NCI-H2107 (cell line): Measurements from ENCODE around the gene BCAS1.
"Not testable (repeated sequence)": the region's sequence is repeated elsewhere in the genome, so short reads cannot be mapped to it uniquely, and the experiment has no call there.

ENCODE experiments used
- DNase-seq: peaks from one replicate; lab custom pipeline; 2025; lab: John Stamatoyannopoulos, UW

The BCAS1 gene

DNA sequence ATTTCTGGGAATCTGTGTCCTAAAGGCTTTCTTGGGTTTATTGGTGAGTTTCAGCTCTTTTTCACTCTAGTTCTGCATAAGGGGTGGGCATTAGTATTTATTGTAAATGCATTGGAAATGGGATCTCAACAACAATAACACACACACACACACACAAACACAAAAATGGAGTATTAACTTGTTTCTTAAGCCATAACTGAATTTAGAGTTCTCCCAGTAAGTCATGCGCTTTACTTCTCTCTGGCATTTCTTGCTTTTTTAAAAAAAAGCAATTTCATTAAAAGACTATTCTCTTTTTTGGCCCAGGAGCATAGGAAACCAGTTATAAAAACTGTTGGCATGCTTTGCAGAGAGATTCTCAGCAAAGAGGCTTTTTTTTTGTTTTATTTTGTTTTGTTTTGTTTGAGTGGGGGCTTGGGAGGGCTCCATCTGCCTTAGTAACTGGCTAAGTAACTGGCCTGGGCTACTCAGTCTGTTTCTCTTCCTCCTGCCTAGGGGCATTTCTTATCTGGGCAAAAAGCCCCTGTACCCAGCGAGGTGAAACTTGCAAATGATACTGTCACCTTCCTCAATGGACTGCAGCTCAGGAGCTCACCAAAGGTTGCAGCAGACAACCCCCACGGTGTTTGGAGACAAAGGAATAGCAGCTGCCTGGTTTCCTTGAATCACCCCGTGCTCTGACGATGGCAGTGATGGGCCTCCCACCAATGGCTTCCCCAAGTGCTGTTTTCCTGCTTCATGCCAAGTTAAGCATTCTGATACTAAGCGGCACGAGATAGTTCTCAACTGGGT lies 128.5 kb downstream of the BCAS1 start:
- peak; percentile 14 for DNase-seq

DNA sequence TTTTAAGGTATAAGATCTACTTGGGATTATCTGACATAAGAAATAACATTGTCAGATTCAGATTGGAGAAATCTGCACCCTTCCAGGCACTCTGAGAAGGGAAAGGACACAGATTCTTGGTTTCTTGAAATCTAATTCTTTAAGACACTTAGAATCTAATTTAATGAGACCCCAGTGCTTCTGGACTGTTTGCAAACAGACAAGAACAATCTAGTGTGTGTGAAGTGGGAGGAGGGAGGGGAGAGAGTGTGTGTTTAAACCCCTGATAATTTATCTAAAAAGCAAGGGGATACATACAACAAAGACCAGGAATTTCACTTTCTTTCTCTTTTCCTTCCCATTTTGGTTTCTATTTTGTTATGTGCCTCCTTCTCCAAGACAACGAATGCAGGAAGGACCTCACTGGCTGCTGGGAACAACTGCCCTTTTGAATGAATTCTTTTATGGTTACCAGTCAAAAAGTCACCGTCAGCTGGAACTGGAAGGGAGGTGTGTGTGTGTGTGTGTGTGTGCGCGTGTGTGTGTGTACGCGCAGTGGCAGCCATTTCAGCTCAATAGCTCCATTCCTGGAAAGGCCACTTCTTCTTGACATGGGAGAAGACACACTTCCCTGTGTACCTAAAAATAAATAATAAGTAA lies 129.4 kb downstream of the BCAS1 start:
- DNase-seq: peak; percentile 55

DNA sequence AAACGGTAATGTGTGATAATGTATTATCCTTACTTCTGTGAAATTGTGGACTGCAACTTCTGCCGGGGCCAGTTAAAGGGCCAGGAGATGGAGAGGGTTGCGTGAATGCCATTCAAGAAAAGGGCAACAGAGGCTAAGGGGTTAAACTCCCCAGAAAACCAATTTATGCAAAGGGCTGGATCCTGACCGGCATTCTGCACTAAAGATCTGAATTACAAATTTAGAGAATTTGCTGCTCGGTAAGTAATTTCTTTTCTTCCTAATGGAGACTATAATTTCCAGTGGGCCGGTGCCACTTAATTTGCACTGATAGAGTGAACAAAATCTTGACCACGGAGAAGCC lies 130.1 kb downstream of the BCAS1 start:
- DNase-seq: no peak

DNA sequence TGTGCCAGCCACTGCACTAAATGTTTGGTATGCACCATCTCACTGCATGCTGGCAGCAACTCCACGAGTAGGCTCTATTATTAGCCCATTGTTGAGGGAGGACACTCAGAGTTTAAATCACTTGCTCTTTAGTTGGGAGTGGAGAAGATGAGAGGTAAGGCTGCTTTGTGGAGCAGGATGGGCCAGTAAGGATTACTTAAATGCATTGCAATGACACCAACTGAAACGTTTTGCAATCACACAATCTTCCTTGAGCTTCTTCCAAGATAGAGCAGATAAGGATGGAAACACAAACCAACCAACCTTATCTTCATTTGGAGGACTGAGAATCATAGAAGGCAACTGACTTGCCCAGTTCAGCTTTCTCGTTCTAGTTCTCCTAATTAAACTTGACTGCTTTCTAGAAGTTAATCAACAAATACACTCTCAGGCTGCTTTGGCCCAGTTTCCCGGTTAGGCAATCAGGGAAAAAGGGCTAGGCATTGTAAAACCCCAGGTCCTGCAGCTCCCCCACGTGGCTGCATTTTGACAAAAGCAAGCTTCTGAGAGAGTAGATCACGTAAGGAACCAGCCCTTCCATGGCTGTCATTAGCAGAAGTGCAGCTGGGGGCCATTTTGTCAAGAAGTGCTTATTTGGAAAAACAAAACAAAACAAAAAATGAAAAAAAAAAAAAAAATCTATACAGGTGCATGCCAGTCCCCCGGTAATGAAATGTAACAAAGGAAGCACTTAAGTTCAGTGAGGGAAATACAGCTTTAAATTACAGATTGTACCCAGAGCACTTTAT lies 130.6 kb downstream of the BCAS1 start:
- DNase-seq: peak; percentile 93

DNA sequence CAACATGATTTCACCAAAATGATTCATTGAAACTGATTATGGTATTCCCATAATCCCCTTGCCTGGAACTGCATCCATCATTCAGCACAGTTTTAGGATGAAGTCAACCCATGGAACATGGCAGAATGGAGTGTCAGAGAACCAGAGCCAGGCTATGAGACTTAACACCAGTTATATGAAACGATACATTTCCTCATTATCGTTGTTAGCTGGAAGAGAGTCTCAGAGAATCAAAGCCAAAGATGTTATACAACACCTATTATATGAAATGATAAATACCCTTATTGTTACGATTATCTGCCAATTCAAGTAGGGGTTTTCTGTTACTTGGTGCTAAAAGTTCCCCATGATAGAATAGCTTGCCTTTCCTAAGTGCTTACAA lies 131.2 kb downstream of the BCAS1 start:
- DNase-seq: no peak

DNA sequence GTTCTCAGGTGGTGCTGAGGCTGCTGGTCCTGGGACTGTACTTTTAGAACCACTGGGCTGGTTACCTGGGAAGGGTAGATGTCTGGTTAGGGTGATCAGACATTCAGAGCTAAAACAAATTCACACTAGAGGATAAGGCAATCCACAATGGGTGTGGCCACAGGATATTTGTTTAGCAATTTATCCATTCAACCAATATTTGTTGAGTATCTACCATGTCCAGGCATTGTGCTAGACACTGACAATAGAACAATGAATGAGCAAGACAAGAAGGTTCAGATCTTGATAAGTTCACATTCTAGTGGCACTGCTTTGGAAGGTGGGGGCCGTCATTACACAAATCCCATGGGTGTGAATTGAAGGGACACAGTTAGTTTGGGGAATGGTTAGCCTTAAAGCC lies 131.7 kb downstream of the BCAS1 start:
- no peak for DNase-seq

DNA sequence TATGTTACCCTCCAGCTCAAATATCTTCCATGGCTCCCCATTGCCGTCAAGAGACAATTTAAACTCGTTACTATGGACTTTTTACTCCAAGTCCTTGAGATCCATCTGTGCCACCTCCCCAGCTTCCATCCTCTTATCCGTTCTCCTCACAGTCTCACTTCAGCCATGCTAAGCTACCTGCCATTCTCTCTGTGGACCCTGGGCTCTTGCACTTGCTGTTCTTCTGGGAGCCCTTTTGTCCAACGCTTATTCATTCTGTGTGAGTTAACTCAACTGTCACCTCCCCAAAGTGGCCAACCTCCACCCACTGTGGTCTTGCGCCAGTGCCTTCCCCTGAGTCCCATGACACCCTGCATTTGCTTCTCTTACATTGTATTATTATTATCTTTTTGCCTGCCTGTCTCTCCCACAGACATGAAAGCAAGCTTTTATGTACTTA lies 132.4 kb downstream of the BCAS1 start:
- no peak for DNase-seq

DNA sequence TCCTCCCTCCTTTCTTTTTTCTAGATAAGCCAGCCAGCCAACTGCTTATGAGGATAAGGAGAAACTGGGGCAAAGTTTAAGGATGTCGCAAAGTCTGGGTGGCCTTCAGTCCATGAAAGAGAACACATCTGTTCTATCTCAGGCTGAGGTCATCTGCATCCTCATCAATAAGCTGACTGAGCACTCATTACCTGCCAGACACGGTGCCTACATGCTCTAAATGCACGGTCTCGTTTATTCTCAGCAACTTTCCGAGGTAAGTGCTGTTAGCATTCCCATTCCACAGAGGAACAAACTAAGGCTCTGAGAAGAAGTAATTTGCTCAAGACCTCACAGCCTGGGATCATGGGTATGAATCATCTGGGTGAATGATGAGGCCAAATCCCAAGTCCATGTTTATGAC lies 133.1 kb downstream of the BCAS1 start:
- no peak for DNase-seq

DNA sequence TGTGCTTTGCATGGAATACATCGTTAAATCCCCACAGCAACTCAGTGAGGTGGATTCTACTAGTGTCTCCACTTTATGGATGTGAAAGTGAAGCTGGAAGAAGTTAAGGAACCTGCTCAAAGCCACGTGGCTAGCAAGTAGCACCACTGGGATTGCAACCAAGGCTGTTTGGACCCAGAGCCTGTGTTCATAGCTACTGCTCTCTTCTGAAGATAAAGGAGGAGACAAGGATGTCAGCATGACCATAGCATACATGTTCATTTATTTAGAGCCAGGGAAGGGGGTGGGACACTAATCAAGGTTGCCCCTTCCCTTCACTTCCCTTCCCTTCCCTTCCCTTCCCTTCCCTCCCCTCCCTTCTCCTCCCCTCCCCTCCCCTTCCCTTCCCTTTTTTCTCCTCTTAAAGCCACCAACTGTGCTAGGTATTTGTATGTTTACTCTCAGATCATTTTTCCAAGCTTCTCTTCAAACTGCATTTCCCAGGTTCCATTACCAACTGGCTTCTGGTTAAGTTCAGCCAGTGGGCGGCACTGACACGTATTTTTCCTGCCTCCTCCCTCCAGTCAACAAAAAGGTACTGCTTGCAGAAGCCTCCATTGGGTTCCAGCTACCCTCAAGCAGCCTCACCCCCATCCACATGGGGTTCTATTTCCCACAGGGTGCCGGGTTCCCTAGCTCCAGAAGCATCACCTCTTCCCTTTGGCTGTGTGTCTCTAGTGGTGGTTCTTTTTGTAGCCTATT lies 134.9 kb downstream of the BCAS1 start:
- no peak for DNase-seq

DNA sequence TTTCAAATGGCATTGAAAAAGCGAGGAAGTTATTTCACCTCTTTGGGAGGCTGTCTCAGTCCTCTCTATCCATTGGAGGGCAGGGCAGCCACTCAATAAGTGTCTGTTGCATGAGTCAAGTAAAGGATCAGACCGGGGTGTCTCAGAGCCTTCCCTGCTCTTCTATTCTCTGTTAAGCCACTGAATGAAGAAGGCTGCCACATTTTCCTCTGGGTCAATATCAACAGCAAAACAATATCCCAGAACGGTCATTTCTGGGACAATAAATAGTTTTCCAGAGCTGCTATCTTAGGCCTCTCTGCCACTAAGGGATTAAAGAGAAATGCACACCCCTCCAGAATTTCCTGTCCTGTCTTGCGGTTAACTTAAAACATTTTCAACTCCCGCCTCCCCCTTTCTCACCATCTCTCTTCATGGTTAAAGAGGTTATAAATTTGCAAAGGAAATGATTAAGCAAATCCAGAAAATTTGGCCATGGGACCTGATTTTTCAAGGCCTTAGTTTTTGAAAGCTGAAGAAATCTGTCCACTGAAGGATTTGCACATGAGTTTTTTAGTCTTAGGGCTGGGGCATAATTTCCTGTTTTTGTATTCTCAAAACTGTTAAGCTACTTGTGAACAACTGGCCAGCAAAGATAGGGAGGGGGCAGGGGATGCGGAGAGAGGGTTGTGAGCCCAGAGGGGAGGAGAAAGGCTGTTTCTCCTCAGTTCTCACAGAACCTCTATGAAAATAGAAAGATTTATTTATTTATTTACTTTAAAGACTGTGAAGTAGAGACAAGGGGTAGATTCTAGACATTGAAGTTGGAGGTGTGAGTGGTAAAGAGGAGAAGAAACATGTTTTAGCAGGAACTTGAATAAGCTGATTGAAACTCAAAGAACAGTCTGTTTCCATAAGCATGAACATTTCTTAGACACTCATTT lies 135.7 kb downstream of the BCAS1 start:
- DNase-seq: no peak

DNA sequence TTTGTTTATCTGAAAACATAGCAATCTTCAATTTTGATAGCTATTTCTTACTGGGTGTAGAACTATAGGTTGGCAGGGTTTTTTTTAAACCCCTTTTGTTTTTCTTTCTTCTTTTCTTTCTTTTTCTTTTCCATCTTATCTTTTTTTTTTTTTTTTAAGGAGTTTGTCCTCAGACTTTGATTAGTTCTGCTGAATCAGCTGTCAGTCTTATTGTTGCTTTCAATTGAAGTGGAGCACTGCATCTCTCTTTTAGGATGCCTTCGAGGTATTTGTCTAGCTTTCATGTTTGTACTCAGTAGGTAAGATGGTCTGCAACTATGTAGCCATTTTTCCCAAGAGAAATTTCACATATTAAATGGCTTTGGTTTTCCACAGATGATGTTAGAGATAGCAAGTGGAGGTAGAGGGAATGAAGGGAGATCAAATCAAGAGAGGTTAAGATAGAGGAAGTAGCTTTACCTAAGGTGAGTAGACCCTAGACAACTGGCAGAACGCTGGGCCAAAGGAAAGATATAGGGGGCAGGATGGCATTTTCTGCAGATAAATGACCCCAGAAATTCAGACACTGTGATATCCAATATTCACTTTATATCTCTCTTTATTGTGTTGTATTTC lies 137.1 kb downstream of the BCAS1 start:
- no peak for DNase-seq

DNA sequence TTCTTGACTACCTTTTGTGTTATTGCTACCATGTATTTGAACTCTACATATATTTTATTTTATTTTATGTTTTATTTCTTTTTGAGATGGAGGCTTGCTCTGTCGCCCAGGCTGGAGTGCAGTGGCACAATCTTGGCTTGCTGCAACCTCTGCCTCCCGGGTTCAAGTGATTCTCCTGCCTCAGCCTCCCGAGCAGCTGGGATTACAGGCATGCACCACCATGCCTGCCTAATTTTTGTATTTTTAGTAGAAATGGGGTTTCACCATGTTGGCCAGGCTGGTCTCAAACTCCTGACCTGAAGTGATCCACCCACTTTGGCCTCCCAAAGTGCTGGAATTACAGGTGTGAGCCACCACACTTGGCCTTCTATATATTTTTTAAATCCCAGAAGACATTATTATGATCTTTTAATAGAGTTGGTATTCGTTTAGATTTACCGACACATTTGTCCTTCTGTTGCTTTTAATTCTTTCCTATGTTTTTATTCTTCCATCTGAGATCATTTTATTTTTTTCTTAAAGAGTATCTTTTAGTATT lies 137.7 kb downstream of the BCAS1 start:
- DNase-seq: not testable (repeated sequence)

DNA sequence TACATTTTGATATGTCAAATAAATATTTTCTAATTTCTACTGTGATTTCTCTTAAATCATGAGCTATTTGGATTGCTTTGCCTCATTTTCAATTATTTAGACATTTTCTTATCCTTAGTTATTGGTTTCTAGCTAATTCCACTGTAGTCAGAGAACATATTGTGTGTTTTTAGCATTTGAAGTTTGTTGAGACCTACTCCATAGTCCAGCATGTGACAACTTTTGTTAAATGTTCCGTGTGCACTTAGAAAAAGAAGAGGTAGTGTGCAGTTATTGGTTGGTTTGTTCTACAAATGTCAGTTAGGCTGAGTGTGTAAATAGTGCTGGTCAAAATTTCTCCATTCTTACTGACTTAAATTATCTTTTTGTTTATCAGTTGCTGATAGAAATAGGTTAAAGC lies 138.8 kb downstream of the BCAS1 start:
- no peak for DNase-seq

DNA sequence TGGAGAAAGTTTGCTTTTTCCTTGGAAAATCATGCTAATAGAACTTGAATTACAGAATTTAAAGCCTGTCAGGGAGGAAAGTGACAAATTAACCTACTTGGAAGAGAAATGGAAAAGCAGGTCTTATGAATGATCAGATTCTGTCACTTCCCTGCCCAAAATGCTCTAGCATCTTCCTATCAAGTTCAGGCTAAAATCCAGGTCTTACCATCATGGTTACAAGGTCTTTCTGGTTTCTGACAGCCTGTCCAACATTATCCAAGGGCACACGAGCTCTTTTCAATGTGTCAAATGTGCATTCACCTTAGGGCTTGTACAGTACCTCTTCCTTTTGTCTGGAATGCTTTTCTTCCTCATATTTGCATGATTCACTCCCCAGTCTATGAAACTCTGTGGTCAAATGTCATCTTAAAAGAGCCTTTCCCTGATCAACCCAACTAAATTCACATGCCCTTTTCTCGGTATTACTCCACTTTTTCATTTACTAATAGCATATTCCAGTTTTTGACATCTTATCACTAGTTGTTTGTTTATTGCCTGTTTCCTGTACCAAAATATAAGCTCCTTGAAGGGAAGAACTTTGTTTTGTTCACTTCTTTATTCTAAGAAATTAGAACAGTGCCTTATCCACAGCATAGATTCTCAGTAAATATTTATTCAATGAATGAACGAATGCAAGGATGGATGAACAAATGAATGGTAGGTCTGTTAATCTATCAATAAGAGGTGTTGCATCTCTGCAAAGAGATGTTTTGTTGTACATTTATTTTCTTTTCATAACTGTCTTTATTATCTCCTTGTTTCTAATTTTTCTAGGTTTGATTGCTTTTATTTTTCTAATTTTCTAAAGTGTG lies 139.5 kb downstream of the BCAS1 start:
- DNase-seq: no peak

DNA sequence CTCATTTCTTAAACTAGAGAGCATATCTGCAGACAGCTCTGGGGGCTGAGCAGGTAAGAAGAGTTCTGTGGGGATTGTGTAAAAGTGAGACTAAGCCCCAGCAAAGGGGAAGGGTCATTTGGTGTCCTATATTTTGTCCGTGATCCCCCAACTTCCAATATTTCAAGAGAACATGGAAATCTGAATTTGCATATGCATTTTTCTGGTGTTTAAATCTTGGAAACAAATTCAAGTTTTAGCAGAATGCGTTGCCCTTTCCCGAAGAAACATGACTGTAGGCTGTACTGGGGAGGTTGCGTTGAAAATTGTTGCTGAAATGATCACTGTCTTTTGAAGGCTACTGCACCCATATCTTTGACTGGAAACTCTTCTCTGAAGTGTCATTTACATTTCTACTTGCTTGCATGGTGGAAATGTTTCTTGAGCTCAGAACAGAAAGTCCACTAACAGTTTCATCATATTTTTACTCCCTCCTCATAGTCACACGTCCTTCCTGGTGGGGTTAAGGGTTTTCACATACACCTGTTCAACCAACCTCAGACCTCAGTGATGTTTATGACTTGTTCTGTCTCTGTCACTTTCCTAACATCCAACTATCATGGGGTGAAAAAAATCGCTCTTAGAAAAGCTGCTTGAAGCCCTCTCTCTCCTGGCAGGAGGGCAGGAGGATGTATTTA lies 140.3 kb downstream of the BCAS1 start:
- no peak for DNase-seq

DNA sequence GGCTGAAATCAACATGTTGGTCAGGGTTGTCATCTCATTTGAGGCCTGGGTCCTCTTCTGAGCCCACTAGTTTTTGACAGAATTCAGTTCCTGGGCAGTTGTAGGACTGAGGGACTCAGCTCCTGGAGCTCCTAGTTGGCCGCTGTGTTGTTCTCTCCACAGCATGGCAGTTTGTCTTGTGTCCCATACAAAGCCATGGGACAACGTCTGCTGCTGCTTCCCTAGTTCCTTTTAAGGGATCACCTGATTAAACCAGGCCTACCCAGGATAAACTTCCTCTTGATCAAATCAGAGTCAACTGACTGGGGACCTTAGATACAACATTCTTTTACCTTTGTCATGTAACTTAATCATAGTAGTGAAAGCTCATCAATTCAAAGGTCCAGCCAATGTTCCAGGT lies 141.0 kb downstream of the BCAS1 start:
- no peak for DNase-seq

DNA sequence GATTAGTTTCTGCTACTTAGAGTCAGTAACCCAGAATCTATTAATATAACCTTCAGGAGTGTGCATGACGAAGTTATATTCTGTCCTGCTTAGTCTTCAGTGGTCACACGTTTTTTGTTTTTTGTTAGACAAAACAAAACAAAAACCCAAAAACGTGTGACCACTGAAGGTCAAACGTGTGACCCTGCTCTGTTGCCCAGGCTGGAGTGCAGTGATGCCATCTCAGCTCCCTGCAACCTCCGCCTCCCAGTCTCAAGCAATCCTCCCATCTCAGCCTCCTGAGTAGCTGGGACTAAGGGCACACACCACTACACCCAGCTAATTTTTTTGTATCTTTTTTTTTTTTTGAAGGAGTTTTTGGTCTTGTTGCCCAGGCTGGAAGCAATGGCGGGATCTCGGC lies 142.4 kb downstream of the BCAS1 start:
- no peak for DNase-seq

DNA sequence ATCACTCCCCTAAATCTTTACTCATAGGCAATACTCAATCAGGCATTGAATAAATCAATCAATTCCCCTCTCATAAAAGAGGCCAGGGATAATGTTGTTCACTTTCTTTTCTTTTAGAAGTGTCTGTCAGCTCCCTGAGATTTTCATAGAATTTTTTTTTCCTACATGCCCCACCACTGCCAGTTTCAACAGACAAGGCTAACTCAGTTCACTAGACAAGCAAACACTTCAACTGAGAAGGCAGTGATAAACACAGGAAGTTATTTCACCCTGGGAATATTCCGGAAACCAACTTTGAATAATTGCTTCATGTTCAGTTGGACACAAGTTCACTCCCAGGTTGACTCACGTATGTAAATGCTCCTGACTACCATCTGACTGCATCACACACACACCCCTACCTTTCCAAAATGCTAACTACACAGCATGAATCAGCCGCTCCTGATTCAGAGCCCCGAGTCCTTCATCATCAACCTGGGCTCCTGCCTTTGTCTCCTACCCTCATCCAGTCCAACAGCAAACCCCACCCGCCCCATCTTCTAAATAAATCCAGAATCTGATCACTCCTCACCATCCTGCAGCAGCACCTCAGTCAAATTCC lies 143.9 kb downstream of the BCAS1 start:
- DNase-seq: no peak
